ENCODE results near the gene GIMAP5.
"Not testable (repeated sequence)": the region's sequence is repeated elsewhere in the genome, so short reads cannot be mapped to it uniquely, and the experiment has no call there.

The GIMAP5 gene

DNA sequence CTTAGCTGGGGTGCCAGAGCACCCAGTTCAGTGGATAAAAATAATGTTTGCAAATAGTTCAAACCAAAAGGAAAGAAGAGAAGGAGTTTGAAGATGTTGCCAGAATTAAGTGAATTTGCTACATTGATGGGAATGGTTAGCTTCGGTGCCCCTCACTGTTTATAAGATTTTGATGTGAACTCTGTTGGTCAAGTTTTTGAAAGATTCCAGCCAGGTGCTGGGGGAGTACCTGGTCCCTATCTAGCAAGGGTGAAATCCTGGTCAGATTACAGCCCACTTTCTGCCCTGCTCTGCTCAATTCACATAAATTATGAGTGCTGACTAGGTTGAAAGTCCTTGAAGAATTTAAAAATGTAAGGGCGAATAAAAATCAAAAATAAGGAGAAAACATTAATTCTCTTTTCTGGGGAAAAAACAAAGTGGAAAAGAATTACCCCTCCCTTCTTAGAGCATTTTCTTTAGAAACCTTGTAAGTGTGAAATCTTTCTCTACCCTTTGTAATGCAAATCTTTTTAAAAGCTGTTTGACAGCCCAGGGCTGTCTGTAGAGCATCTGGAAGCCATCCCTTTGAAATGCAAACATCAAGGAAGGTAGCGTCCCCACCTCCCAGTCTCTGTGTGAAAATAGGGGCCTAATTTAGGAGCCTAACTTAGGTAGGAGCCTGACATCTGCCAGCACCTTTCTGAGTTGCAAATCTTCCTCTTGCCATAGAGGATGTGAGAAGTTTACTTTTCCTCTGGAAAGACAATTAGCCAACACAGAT lies 1.4 kb upstream of the GIMAP5 start:
- DNase-seq = no peak

DNA sequence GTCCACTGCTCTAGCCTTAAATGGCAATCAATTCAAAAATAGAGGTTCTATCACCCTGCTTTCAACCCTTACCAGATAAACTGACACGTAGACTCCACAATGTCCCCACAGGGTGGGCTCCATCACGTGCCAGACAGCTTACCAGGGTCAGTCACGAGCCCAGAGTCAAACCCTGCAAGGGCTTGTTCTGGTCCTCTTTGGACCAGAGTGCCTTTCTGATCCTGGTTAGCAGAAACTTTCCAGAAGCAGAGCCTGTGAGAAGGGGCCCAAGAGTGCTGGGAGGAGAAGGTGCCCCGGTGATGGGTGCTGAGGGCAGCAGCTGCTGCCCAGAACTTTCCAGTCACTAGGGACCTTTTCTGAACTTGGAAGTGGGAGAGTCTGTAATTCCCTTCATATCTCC lies 354 bp upstream of the GIMAP5 start:
- DNase-seq = no peak

GRCh38 chr7:150738092-150738491 lies 874 bp downstream of the GIMAP5 start:
- peak; percentile 38 for DNase-seq

- no peak for DNase-seq
Measured at GRCh38 chr7:150738591-150739001, 1.4 kb downstream of the GIMAP5 start.

- no peak for DNase-seq
Measured at GRCh38 chr7:150739033-150739432, 1.8 kb downstream of the GIMAP5 start.

DNA sequence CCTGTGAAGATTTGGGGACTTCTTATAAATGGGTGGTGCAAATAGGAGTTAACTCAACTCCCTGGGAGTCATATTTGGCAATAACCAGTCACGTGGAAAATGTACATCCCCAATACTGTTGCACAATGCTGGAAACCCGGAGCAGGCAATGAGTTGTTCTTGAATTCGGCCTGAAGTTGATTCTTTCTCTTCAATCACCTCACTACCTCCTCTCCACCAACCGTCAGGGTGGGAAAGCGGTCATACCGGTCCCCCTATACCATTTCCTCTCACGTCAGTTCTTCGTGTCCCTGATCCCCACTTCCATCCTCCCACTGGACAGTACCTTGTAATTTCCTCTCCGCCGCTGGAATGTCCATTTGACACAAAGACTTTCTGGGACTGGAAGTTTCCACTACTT lies 2.8 kb downstream of the GIMAP5 start:
- no peak for DNase-seq

DNA sequence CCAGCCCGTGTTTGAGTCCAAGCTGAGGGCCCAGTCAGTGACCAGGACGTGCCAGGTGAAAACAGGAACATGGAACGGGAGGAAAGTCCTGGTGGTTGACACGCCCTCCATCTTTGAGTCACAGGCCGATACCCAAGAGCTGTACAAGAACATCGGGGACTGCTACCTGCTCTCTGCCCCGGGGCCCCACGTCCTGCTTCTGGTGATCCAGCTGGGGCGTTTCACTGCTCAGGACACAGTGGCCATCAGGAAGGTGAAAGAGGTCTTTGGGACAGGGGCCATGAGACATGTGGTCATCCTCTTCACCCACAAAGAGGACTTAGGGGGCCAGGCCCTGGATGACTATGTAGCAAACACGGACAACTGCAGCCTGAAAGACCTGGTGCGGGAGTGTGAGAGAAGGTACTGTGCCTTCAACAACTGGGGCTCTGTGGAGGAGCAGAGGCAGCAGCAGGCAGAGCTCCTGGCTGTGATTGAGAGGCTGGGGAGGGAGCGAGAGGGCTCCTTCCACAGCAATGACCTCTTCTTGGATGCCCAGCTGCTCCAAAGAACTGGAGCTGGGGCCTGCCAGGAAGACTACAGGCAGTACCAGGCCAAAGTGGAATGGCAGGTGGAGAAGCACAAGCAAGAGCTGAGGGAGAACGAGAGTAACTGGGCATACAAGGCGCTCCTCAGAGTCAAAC lies 5.2 kb downstream of the GIMAP5 start:
- no peak for DNase-seq

DNA sequence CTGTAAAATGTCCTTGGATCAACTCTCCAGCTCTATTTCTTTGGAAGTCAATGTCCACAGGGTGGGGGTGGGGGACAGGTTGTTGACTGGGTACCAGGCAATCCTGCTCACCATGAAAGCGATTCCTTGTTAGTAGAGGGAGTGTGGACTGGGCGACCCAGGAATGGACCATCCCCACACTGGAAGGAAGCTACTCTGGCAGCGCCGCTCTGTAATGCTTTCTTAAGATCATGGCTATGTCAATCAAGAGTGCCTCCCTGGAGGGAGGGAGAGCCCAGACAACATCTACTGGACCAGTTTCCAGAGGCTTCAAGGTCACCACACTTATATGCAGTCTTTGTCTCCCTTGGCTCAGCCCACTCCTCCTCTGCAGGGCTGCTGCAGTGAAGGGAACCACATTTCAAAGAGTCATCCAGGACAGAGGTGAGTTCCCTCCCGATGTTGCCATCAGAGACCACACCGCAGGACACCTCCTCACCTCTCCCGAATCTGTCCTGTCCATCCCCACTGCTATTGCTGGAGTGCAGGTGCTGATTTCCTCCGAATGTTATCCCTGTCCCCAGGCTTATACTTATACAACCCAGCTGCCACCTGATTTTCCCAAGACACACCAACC lies 6.9 kb downstream of the GIMAP5 start:
- no peak for DNase-seq

GRCh38 chr7:150745086-150745485 lies 7.9 kb downstream of the GIMAP5 start:
- no peak for DNase-seq

- DNase-seq = no peak
Measured at GRCh38 chr7:150745876-150746275, 8.7 kb downstream of the GIMAP5 start.

DNA sequence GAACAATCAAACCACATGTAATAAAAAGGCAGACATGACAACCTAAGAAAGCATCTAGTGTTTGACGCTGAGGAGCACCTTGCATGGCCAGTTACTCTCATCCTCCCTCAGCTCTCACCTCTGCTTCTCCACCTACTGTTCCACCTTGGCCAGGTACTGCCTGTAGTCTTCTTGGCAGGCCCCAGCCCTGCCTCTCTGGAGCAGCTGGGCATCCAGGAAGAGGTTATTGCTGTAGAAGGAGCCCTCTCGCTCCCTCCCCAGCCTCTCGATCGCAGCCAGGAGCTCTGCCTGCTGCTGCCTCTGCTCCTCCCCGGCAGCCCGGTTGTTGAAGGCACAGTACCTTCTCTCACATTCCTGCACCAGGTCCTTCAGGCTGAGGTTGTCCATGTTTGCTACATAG lies 9.7 kb downstream of the GIMAP5 start:
- no peak for DNase-seq

- no peak for DNase-seq
Measured at GRCh38 chr7:150748376-150748775, 11.2 kb downstream of the GIMAP5 start.

DNA sequence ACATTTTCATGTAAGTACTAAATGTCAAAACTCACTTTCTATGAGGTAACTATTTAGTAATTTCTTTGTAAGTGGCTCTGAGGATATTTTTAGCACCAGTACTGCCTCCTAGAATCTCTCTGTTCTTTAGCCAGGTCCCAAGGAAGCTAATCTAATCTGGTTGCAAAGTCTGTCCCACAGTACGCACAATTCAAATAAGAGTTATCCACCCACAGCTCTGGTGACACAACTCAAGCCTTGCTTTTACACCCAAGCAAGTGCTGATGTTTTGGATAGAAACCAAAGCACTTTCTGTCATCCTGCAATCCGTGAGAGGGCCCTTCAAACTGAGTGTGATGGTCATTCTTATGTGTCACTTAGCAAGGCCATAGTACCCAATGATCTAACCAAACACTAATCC lies 14.5 kb downstream of the GIMAP5 start:
- DNase-seq = no peak

GRCh38 chr7:150753239-150753638 lies 16.0 kb downstream of the GIMAP5 start:
- DNase-seq = no peak

- DNase-seq = peak; percentile 38
Measured at GRCh38 chr7:150753826-150754603, 16.8 kb downstream of the GIMAP5 start.

- DNase-seq = no peak
Measured at GRCh38 chr7:150754951-150755350, 17.7 kb downstream of the GIMAP5 start.

DNA sequence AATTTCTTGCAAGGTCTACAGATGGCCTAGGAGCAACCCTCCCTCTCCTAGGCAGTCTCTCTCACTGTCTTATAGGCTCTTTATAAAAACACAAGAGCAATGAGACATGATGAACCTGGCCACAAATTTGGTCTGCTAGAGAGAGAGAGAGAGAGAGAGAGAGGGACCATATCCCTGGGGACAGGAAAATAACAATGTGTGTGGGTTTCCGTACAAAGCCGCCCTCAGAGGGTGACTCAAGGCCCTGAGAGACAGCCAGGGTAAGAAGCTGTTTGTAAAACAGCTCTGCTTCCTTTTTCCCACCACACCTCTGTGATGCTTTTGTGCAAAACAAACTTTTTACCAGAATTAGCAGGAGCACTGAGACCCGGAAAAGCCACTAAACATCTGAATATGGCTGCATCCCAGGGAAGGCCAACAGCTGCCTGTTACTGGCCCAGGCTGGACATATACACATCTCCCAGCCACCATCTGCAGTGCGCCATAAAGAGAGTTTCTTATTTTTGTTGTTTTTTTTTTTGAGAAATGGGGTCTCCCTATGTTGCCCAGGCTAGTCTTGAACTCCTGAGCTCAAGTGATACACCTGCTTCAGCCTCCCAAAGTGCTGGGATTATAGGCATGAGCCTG lies 18.4 kb downstream of the GIMAP5 start:
- no peak for DNase-seq

- no peak for DNase-seq
Measured at GRCh38 chr7:150756166-150756565, 18.9 kb downstream of the GIMAP5 start.

- DNase-seq = peak; percentile 29
Measured at GRCh38 chr7:150756858-150757257, 19.6 kb downstream of the GIMAP5 start.

GRCh38 chr7:150759479-150759878 lies 22.3 kb downstream of the GIMAP5 start:
- DNase-seq = no peak

GRCh38 chr7:150766334-150766709 lies 29.1 kb downstream of the GIMAP5 start:
- DNase-seq = no peak

DNA sequence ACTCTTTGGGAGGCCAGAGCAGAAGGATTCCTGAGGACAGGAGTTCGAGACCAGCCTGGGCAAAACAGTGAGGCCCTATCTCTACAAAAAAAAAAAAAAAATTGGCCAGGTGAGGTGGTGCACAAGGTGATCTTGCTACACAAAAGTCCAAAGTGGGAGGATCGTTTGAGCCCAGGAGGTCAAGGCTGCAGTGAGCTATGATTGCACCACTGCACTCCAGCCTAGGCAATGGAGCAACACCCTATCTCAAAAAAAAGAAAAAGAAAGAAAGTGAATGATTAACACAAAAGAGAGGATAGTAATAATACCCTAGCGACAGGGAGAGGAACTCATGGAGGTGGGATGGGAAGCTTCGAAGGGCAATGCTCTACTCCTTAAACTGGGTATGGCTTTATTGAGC lies 32.5 kb downstream of the GIMAP5 start:
- no peak for DNase-seq

DNA sequence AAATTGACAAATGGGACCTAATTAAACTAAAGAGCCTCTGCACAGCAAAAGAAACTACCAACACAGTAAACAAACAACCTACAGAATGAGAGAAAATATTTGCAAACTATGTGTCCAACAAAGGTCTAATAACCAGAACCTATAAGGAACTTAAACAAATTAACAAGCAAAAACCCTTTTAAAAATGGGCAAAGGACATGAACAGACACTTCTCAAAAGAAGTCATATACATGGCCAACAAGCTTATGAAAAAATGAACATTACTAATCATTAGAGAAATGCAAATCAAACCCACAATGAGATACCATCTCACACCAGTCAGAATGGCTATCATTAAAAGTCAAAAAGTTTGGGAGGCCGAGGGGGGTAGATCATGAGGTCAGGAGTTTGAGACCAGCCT lies 36.9 kb downstream of the GIMAP5 start:
- not testable (repeated sequence) for DNase-seq

Data from hematopoietic multipotent progenitor cell treated with erythropoietin and hydrocortisone succinate and interleukin-3 and kit ligand, for 8 days (in vitro differentiated cells).